ENCODE measurements around the gene LRRC10B. TPM values are rescaled to one million over a fixed set of nuclear protein-coding genes. Genes with fewer than 3 reads are reported as not detected.

Gene LRRC10B
- total RNA-seq, 2 experiments from 2014 or later: not detected

DNA sequence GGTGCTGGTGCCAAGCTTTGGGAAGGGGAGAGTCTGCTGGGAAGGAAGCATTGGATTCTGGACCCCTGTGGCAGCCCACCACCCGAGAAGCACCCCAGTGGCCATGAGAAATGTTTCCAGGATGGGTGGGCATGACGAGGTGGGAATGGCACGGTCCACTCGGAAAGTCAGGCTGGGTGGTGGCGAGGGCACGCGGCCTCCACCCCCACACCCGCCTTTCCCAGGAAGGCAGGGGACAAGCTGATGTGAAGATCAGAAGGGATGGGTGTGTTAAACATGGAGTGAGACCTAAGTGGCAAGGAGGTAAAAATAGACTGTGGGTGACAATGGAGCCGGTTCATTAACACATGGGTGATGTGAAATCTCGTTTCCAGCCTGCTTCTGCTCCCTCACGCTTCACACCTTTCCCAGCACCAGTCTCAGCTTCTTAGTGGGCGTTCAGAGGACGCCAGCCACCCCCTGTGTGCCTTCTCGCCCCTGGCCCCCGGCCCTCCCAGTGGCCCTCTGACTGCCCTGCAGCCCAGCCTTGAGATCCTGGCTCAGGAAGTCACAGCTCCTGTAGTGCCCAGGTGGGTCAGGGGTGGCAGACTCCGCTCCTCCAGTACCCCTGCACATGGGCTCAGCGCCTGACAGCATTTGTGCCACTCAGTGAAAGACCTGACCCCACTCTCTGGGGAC, 27.6 kb downstream of the LRRC10B start:
- H3K4me3 Mint-ChIP-seq: no peak overlapping the region
- H3K27ac Mint-ChIP-seq: no peak overlapping the region
- H3K36me3 Mint-ChIP-seq (ENCODE audit: low read depth): no peaks in the 10 kb centered on the region
- no peaks in the 10 kb centered on the region for H3K4me1 Mint-ChIP-seq (ENCODE audit: low read depth)
- H3K9me3 Mint-ChIP-seq: no peaks in the 10 kb centered on the region
- no peak for DNase-seq
- CTCF ChIA-PET: interaction anchor here (0.7 kb wide), 1 partner anchor 19 kb away, joined by 3 read pairs; no protein-coding TSS in a partner anchor
- H3K27me3 Mint-ChIP-seq (ENCODE audit: low read depth): peaks cover 2% of the 10 kb centered on the region
- intact Hi-C loops (cut with micrococcal nuclease): no loop called here

DNA sequence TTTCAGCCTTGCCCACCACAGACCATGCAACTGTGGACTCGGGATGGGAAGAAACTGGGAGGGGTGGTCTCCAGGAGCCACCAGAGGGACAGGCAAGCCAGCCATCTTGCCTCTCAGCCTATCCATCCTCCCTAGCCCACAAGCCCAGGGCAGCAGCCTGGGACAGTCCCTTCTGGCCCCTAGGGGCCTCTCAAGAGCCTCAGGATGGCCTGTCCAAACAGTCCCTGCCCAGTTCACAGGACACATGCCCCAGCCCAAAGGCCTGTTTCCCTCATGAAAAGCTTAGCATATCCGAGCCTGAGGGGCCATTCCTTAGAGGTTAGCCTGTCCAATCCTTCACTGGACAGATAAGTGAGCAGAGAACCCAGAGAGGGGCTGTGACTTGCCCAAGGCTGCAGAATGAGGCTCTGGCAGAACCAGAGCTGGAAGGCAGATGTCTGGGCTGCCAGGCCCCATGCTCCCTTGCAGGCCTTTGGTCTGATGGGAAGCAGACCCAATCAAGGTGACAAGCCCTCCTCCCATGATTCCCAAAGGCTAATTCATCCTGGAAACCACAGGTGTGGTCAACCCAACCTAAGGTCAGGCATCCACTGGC, 28.2 kb downstream of the LRRC10B start:
- no peak for DNase-seq
- CTCF ChIA-PET: interaction anchor here (0.7 kb wide), 1 partner anchor 20 kb away, joined by 3 read pairs; no protein-coding TSS in a partner anchor

DNA sequence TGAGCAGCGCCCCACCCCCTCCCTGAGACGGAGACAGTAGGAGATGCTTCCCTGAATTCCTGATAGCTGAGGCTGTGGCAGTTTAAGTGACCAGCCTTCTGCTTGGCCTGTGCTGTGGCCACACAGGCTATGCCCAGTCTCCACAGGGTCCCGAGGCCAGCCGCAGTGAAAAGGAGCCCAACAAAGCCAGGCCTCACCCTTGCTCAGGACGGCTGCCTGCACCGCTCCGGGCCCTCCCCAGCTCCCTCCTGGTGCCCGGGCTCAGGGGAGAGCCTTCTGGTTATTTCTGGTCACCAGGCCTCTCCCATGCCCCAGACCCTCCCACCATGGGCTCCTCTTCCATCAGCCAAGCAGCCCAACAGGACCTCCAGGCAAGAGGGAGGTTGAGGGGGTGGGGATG, 28.8 kb downstream of the LRRC10B start:
- Mint-ChIP-seq H3K36me3 (ENCODE audit: low read depth) (no peaks in the 10 kb centered on the region), H3K27me3 (ENCODE audit: low read depth) (peaks cover 4% of the 10 kb centered on the region), H3K4me3 (no peak overlapping the region), H3K4me1 (ENCODE audit: low read depth) (no peaks in the 10 kb centered on the region), H3K27ac (no peak overlapping the region), H3K9me3 (no peaks in the 10 kb centered on the region)
- DNase-seq: no peak
- intact Hi-C loops (cut with micrococcal nuclease): no loop called here
- CTCF ChIA-PET: no interaction called here

More for the DNA sequence above, 28.2 kb downstream of the LRRC10B start:
- Mint-ChIP-seq H3K4me1 (ENCODE audit: low read depth) (no peaks in the 10 kb centered on the region), H3K4me3 (no peak overlapping the region), H3K27ac (no peak overlapping the region), H3K27me3 (ENCODE audit: low read depth) (peaks cover 4% of the 10 kb centered on the region), H3K36me3 (ENCODE audit: low read depth) (no peaks in the 10 kb centered on the region), H3K9me3 (no peaks in the 10 kb centered on the region)
- intact Hi-C loops (cut with micrococcal nuclease): no loop called here

DNA sequence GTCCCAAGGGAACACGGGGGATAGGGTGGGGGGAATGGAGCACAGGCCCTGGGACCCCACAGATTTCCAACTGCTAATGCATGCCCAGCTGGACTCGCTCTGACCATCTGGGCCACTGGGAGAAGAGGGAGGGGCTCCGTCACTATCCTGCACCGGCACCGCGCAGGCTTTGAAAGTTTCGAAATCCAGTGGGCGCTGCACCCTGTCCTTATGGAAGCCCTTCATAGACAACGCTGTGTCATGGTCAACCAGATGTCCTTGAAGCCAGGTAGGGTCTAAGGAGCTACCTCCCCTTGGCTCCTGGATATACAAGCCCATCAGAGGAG, 30.1 kb downstream of the LRRC10B start:
- H3K27ac Mint-ChIP-seq: no peak overlapping the region
- CTCF ChIA-PET: interaction anchor here (1.5 kb wide), 1 partner anchor 21 kb away, joined by 3 read pairs; no protein-coding TSS in a partner anchor

DNA sequence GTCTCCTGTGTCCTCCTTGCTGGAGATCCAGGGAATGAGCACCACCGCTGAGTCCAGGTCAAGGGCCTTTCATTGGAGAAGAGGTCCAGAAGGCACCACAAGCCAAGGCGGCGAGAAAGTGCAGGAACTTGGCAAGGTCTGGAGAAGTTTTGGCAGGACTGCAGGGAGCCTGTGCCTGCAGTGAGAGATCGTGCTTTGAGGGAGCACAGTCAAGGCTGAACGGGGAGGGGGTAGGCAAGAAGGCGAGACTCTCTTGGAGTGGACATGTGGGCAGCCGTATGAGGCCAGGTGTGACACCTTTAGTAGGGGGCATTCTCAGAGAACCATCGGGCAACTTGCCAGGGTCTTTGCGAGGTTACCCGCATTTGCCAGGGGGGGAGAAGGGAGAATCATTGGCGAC, 30.5 kb downstream of the LRRC10B start:
- Mint-ChIP-seq H3K27ac (no peak overlapping the region), H3K4me3 (no peak overlapping the region), H3K9me3 (no peaks in the 10 kb centered on the region), H3K36me3 (ENCODE audit: low read depth) (no peaks in the 10 kb centered on the region), H3K27me3 (ENCODE audit: low read depth) (peaks cover 4% of the 10 kb centered on the region), H3K4me1 (ENCODE audit: low read depth) (no peaks in the 10 kb centered on the region)
- intact Hi-C loops (cut with micrococcal nuclease): no loop called here
- CTCF ChIA-PET: interaction anchor here (0.8 to 1.5 kb wide), 2 partner anchors 18 to 22 kb away, joined by 3 read pairs; no protein-coding TSS in a partner anchor
- no peak for DNase-seq

More for the DNA sequence above, 30.1 kb downstream of the LRRC10B start:
- H3K4me3 Mint-ChIP-seq: no peak overlapping the region
- H3K36me3 Mint-ChIP-seq (ENCODE audit: low read depth): no peaks in the 10 kb centered on the region
- intact Hi-C loops (cut with micrococcal nuclease): no loop called here
- peaks cover 4% of the 10 kb centered on the region for H3K27me3 Mint-ChIP-seq (ENCODE audit: low read depth)
- H3K4me1 Mint-ChIP-seq (ENCODE audit: low read depth): no peaks in the 10 kb centered on the region
- H3K9me3 Mint-ChIP-seq: no peaks in the 10 kb centered on the region
- DNase-seq: no peak

DNA sequence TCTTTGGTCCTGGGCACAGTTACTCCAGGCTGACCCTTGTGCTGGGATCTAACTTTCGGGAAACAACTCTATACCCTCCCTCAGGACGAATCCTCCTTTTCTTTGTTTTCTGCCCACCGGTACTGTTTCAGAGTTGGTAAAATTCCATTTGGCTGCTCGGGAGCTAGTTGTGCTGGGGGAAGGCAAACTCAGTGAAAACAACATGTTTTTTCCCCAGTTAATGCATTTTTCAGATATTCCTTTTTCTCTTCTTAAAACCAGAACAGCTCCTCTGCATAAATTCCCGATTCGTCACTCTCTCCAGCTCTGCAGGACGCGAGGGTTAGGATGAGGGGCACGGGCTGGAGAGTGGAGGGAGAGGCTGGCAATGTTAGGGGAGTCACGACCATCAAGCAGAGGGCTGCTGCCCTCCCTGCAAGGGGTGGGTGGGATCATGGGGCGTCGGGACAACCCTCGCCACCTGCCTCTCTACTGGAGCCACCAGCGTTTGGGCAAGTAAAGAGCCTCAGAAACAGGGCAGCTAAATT, 31.3 kb downstream of the LRRC10B start:
- intact Hi-C loops (cut with micrococcal nuclease): no loop called here
- CTCF ChIA-PET: interaction anchor here (1.5 kb wide), 1 partner anchor 23 kb away, joined by 3 read pairs; no protein-coding TSS in a partner anchor
- Mint-ChIP-seq H3K4me1 (ENCODE audit: low read depth) (no peaks in the 10 kb centered on the region), H3K9me3 (no peaks in the 10 kb centered on the region), H3K4me3 (no peak overlapping the region), H3K27me3 (ENCODE audit: low read depth) (peaks cover 5% of the 10 kb centered on the region), H3K36me3 (ENCODE audit: low read depth) (no peaks in the 10 kb centered on the region), H3K27ac (no peak overlapping the region)
- no peak for DNase-seq

DNA sequence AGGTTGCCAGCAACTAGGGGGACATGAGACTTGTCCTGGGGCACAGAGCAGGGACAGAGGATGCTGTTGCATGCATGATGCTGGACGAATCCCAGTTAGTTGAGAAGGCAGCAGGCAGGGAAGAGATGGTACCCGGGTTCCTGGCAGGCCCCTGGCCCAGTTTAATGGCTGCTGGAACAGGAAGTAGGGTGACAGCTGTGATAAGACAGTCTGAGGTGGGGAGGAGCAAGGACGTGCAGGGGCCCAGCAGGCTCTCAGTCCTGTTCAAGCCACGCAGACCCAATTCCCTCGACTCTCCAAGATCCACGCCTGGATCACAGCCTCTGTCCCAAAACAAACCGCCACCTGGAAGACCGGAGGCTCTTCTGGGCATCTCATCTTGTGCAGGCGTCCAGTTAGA, 32.0 kb downstream of the LRRC10B start:
- DNase-seq: no peak
- Mint-ChIP-seq H3K4me3 (no peak overlapping the region), H3K9me3 (no peaks in the 10 kb centered on the region), H3K27ac (no peak overlapping the region), H3K27me3 (ENCODE audit: low read depth) (peaks cover 7% of the 10 kb centered on the region), H3K4me1 (ENCODE audit: low read depth) (no peaks in the 10 kb centered on the region), H3K36me3 (ENCODE audit: low read depth) (no peaks in the 10 kb centered on the region)
- intact Hi-C loops (cut with micrococcal nuclease): no loop called here
- CTCF ChIA-PET: no interaction called here

DNA sequence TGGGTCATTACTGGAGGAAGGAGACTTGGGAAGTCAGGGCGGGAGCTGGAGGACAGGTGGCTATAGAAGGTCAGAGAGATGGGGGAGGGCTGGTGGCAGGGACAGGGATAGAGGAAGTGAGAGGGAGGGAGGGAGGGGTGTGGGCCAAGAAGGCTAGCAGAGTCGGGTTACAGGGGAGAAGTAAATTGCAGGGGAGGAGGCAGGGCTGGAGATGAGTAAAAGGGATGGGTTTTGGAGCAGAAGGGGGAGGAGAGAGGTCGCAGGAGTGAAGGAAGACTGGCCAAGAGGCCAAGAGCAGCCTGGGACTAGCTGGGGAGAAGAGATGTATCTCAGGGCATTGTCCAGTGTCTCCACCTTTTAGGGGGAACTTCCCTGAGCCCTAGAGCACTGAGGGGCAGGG, 33.0 kb downstream of the LRRC10B start:
- no peak for DNase-seq
- Mint-ChIP-seq H3K4me1 (ENCODE audit: low read depth) (no peaks in the 10 kb centered on the region), H3K36me3 (ENCODE audit: low read depth) (no peaks in the 10 kb centered on the region), H3K27me3 (ENCODE audit: low read depth) (peaks cover 8% of the 10 kb centered on the region), H3K27ac (no peak overlapping the region), H3K9me3 (no peaks in the 10 kb centered on the region), H3K4me3 (no peak overlapping the region)
- intact Hi-C loops (cut with micrococcal nuclease): no loop called here
- CTCF ChIA-PET: interaction anchor here (0.6 kb wide), 1 partner anchor 10 kb away, joined by 3 read pairs; no protein-coding TSS in a partner anchor

DNA sequence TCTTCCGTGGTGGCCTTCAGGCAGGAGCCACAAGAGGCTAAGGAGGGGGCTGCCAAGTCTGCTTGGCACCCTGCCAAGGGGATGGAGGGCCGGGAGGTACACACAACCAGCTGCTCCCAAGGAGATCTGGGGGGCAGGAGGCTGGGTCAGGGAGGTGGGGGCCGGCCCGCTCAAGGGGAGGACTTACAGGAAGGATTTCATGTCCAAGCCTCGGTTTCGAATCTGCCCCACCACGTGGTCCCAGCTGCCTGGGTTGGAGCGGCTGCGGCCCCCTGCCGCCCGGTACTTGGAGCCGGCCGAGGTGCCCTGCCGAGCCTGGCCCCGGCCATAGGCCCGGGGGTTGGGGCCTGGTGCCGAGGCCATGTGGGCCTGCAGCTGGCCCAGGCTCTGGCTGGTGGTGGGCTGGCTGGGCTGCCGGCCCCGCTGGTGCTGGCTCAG, 33.5 kb downstream of the LRRC10B start:
- H3K27ac Mint-ChIP-seq: no peak overlapping the region
- no peak for DNase-seq
- CTCF ChIA-PET: no interaction called here
- no peak overlapping the region for H3K4me3 Mint-ChIP-seq
- peaks cover 8% of the 10 kb centered on the region for H3K27me3 Mint-ChIP-seq (ENCODE audit: low read depth)
- no peaks in the 10 kb centered on the region for H3K9me3 Mint-ChIP-seq
- intact Hi-C loops (cut with micrococcal nuclease): no loop called here
- H3K36me3 Mint-ChIP-seq (ENCODE audit: low read depth): no peaks in the 10 kb centered on the region
- no peaks in the 10 kb centered on the region for H3K4me1 Mint-ChIP-seq (ENCODE audit: low read depth)

DNA sequence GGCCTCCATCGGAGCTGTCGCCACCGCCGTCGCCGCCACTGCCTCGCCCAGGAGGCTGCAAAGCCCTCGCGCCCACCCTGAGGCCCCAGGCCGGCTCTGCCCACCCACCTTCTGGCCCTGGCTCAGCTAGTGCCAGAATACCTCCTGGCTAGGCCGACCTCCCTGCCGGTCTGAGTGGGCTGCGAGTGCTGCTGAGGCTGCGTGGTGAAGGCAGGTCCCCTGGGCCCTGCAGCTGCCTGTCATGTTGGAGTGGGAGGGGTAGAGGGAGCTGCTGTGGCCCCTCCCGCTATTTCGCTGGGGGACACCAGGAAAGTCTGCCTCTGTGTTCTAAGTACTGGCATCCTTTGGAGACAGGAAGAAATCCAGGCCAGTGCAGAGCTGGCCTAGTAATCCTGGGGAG, 34.2 kb downstream of the LRRC10B start:
- DNase-seq: no peak
- CTCF ChIA-PET: no interaction called here
- H3K36me3 Mint-ChIP-seq (ENCODE audit: low read depth): no peaks in the 10 kb centered on the region
- no peaks in the 10 kb centered on the region for H3K4me1 Mint-ChIP-seq (ENCODE audit: low read depth)
- intact Hi-C loops (cut with micrococcal nuclease): no loop called here
- no peak overlapping the region for H3K27ac Mint-ChIP-seq
- H3K9me3 Mint-ChIP-seq: no peaks in the 10 kb centered on the region
- H3K27me3 Mint-ChIP-seq (ENCODE audit: low read depth): peaks cover 8% of the 10 kb centered on the region
- no peak overlapping the region for H3K4me3 Mint-ChIP-seq

DNA sequence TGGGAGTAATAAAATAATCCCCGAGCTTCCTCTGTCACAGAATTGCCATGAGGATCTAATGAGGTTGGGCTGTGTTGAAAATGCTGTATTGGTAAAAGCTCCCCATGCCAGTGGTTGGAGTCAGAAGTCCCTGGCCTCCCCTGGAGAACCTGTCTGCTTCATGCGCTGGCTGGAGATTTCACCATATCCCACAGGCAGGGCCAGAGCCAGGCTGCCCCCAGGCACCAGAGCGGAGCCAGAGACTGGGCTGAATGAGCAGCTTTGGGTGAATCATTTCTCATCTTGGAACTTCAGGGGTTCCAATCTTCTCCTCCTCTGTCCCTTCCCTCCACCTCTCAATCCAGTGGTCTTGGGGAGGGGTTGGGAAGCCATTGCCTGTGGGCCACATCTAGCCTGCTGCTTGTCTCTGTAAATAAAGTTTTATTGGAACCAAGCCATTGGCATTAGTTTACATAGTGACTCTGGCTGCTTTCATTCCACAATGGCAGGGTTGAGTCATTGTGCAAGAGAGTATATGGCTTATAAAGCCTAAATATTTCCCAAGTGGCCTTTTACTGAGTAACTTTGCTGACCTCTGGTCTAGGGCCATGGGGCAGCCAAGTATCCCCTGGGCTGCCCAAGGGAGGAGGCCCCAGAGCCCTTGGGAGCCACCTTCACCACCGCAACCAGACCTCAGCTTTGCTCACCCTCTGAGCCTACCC, 35.2 kb downstream of the LRRC10B start:
- Mint-ChIP-seq H3K27ac (no peak overlapping the region), H3K27me3 (ENCODE audit: low read depth) (peaks cover 8% of the 10 kb centered on the region), H3K36me3 (ENCODE audit: low read depth) (no peaks in the 10 kb centered on the region), H3K4me1 (ENCODE audit: low read depth) (no peaks in the 10 kb centered on the region), H3K4me3 (no peak overlapping the region), H3K9me3 (no peaks in the 10 kb centered on the region)
- no peak for DNase-seq
- CTCF ChIA-PET: no interaction called here
- intact Hi-C loops (cut with micrococcal nuclease): no loop called here

DNA sequence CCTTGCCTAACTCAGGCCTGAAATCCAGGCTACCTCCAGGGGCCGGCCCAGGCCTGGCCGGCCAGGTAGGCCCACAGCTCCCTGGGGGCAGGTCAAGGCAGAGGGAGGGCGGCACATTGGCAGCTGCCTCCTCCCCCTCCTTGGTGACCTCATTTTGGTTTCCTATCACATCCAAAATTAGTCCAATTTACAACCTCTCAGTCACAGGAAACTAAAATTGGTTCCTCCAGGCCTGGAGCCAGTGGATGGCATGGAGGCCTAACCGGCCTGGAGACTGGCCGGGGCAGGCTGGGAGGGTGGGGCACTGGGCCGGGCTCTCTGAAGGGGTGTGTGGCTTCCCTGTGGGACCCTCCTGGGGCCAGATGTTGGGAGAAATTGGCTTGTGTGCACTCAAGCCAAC, 35.9 kb downstream of the LRRC10B start:
- Mint-ChIP-seq H3K4me1 (ENCODE audit: low read depth) (no peaks in the 10 kb centered on the region), H3K9me3 (no peaks in the 10 kb centered on the region), H3K4me3 (no peak overlapping the region), H3K27me3 (ENCODE audit: low read depth) (peaks cover 11% of the 10 kb centered on the region), H3K27ac (no peak overlapping the region), H3K36me3 (ENCODE audit: low read depth) (no peaks in the 10 kb centered on the region)
- CTCF ChIA-PET: interaction anchor here (1.4 kb wide), 1 partner anchor 28 kb away, joined by 5 read pairs; no protein-coding TSS in a partner anchor
- no peak for DNase-seq
- intact Hi-C loops (cut with micrococcal nuclease): no loop called here
